Thyroid gland (tissue), 4 donors: ENCODE results near the gene WRAP53.

Source experiments
- CTCF ChIP-seq, 6 experiments: fragments of 200-600 bp in 3 of 6; fragments of 450-650 bp in 3 of 6; sonication (generic) in 3 of 6; IDR thresholded peaks; one replicate each; pipeline ENCODE4 v1.5.1; 2016 to 2019; ENCODE audit warnings: antibody characterized with exemption in 6 of 6, mild to moderate bottlenecking in 2 of 6, inconsistent platforms in 1 of 6, moderate library complexity in 1 of 6
- POLR2A ChIP-seq, 2 donors: fragments of 450-650 bp; IDR thresholded peaks; one replicate each; pipeline ENCODE4 v1.6.1; 2017; ENCODE audit warnings: antibody characterized with exemption in 2 of 2, mild to moderate bottlenecking in 2 of 2, moderate library complexity in 1 of 2

DNA sequence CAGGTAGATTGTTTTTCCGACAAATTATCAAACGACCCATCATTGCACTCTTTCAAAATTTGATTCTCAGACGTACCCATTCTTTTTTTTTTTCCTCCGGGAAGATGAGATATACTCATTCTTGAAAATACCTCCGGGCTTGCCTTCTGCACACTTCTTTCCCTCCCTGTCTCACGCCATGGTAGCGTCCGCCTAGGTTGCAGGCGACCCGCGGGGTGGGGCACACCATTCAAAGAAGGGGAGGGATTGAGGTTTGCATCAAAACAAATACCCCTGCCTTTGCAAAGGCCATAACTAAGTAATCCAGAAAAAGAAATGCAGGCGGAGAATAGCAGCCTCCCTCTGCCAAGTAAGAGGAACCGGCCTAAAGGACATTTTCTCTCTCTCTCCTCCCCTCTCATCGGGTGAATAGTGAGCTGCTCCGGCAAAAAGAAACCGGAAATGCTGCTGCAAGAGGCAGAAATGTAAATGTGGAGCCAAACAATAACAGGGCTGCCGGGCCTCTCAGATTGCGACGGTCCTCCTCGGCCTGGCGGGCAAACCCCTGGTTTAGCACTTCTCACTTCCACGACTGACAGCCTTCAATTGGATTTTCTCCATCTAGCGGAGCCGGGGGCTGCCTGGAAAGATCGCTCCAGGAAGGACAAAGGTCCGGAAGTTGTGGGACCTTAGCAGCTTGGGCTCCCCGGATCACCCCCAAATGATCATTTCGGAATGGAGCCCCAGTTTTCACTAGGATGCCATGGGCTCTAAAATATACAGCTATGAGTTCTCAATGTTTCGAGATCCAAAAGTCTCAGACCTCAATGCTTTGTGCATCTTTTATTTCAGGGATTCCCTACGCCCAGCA lies 1.8 kb upstream of the WRAP53 start:
- TF ChIP-seq CTCF (IDR thresholded peaks at IDR 0.05): peak in 1 of 6 experiments; percentile 2
- peak; percentile 58 to 78 for TF ChIP-seq POLR2A (IDR thresholded peaks at IDR 0.05)
